Liver (tissue), 9 donors: ENCODE measurements around the gene KCNC2. TPM values are rescaled to one million over a fixed set of nuclear protein-coding genes. Genes with fewer than 3 reads are reported as not detected.

Experiments
- DNase-seq: peaks from one replicate; pipeline ENCODE4 v3.0.0-alpha.2; 2017; ENCODE audit warnings: low spot score
- H3K27ac ChIP-seq, 2 donors: one replicate each; pipeline ENCODE4 v1.7.0; 2013; ENCODE audit warnings: inconsistent platforms in 2 of 2, low read length in 2 of 2, control low read depth in 1 of 2, low read depth in 1 of 2, mild to moderate bottlenecking in 1 of 2
- H3K27me3 ChIP-seq, 4 donors: one replicate each; pipeline versions ENCODE4 v1.6.1 to v1.7.0; 2013; ENCODE audit warnings: low read length in 3 of 4, inconsistent platforms in 1 of 4, mild to moderate bottlenecking in 1 of 4, moderate library complexity in 1 of 4; ENCODE audit not compliant: control insufficient read depth in 4 of 4, insufficient read depth in 4 of 4
- H3K36me3 ChIP-seq, 4 donors: one replicate each; pipeline versions ENCODE4 v1.6.1 to v1.7.0; 2013; ENCODE audit warnings: low read length in 3 of 4, mild to moderate bottlenecking in 3 of 4, low read depth in 1 of 4, moderate library complexity in 1 of 4; ENCODE audit not compliant: control insufficient read depth in 4 of 4, insufficient read depth in 3 of 4
- H3K4me1 ChIP-seq, 4 donors: one replicate each; pipeline versions ENCODE4 v1.6.1 to v1.7.0; 2013; ENCODE audit warnings: low read length in 3 of 4, mild to moderate bottlenecking in 3 of 4, moderate library complexity in 1 of 4; ENCODE audit not compliant: control insufficient read depth in 4 of 4, insufficient read depth in 4 of 4
- H3K4me3 ChIP-seq, 3 donors: one replicate each; pipeline versions ENCODE4 v1.6.1 to v1.7.0; 2013; ENCODE audit warnings: low read length in 3 of 3, control low read depth in 1 of 3, low read depth in 1 of 3, mild to moderate bottlenecking in 1 of 3
- H3K9ac ChIP-seq, 2 donors: one replicate each; pipeline ENCODE4 v1.7.0; 2013; ENCODE audit warnings: low read length in 2 of 2, mild to moderate bottlenecking in 2 of 2, moderate library complexity in 2 of 2, control low read depth in 1 of 2, low read depth in 1 of 2
- H3K9me3 ChIP-seq, 4 donors: one replicate each; pipeline versions ENCODE4 v1.6.1 to v1.7.0; 2013; ENCODE audit warnings: low read length in 3 of 4; ENCODE audit not compliant: control insufficient read depth in 4 of 4
- ATF3 ChIP-seq: IDR thresholded peaks from 2 replicates; pipeline ENCODE4 v1.6.1; 2016; ENCODE audit warnings: antibody characterized with exemption
- CTCF ChIP-seq: fragments of 150-350 bp; IDR thresholded peaks from 2 replicates; pipeline ENCODE4 v1.5.1; 2017; ENCODE audit warnings: improper control_type of control experiment, low read depth, low read length; ENCODE audit not compliant: missing input control
- FOXA1 ChIP-seq: IDR thresholded peaks from 2 replicates; pipeline ENCODE4 v1.6.1; 2016; ENCODE audit warnings: antibody characterized with exemption
- FOXA2 ChIP-seq: IDR thresholded peaks from 2 replicates; pipeline ENCODE4 v1.6.1; 2016; ENCODE audit warnings: antibody characterized with exemption
- GABPA ChIP-seq, 2 donors: IDR thresholded peaks in 1 of 2; conservative IDR thresholded peaks in 1 of 2; 2 replicates each; pipeline ENCODE4 v1.6.1; 2016; ENCODE audit warnings: antibody characterized with exemption in 2 of 2, mild to moderate bottlenecking in 1 of 2, moderate library complexity in 1 of 2
- HNF4A ChIP-seq, 2 donors: conservative IDR thresholded peaks; 2 replicates each; pipeline ENCODE4 v1.6.1; 2016; ENCODE audit warnings: antibody characterized with exemption in 2 of 2, mild to moderate bottlenecking in 2 of 2
- HNF4G ChIP-seq: IDR thresholded peaks from 2 replicates; pipeline ENCODE4 v1.6.1; 2016; ENCODE audit warnings: antibody characterized with exemption
- JUND ChIP-seq, 2 donors: IDR thresholded peaks; 2 replicates each; pipeline ENCODE4 v1.6.1; 2016; ENCODE audit warnings: antibody characterized with exemption in 2 of 2
- NR2F2 ChIP-seq: IDR thresholded peaks from 2 replicates; pipeline ENCODE4 v1.6.1; 2016; ENCODE audit warnings: antibody characterized with exemption
- RAD21 ChIP-seq, 2 donors: IDR thresholded peaks; 2 replicates each; pipeline ENCODE4 v1.6.1; 2016; ENCODE audit warnings: antibody characterized with exemption in 2 of 2, mild to moderate bottlenecking in 2 of 2
- REST ChIP-seq: IDR thresholded peaks from 2 replicates; pipeline ENCODE4 v1.6.1; 2016; ENCODE audit warnings: antibody characterized with exemption, mild to moderate bottlenecking
- RXRA ChIP-seq, 2 donors: IDR thresholded peaks; 2 replicates each; pipeline ENCODE4 v1.6.1; 2017 to 2018; ENCODE audit warnings: antibody characterized with exemption in 2 of 2, mild to moderate bottlenecking in 1 of 2
- SP1 ChIP-seq: IDR thresholded peaks from 2 replicates; pipeline ENCODE4 v1.6.1; 2018; ENCODE audit warnings: antibody characterized with exemption, mild to moderate bottlenecking
- YY1 ChIP-seq: IDR thresholded peaks from 2 replicates; pipeline ENCODE4 v1.6.1; 2016; ENCODE audit warnings: antibody characterized with exemption, mild to moderate bottlenecking
- WGBS: extraction: QIAGEN DNeasy Blood & Tissue Kit; methylation state at CpG from one replicate; pipeline ENCODE4 v1.1.7; 2013; 5-methylcytosine and 5-hydroxymethylcytosine counted together
- polyA plus RNA-seq, 2 donors: library from polyadenylated mRNA; stranded (reverse) in 1 of 2; unstranded in 1 of 2; fragments of 200-250 nt in 1 of 2; fragments of >200 nt in 1 of 2; fragmentation: Nextera tagmentation in 1 of 2; extraction: Ambion mirVana in 1 of 2; gene quantifications; one replicate each; pipeline versions ENCODE4 v1.2.1 to v1.2.3, GENCODE V29; 2013 to 2015
- total RNA-seq, 2 donors: library from RNA; depleted of rRNA; stranded (reverse); fragments of >200 nt; gene quantifications; one replicate each; pipeline ENCODE4 v1.2.3, GENCODE V29; 2014
- donor health status: healthy.
- donor health status: healthy.
- donor health status: healthy.
- donor health status: healthy.
- donor health status: healthy.

Gene KCNC2
- total and polyA plus RNA-seq, 4 donors = under 0.01 to 0.02 TPM; not detected in 2

- TF ChIP-seq CTCF (no peak), HNF4G (no peak), RXRA (IDR thresholded peaks at IDR 0.05) (no peak), JUND (IDR thresholded peaks at IDR 0.05) (no peak)
These were observed 55.3 kb downstream of the KCNC2 start (continued) for GRCh38 chr12:75154388-75154787.

GRCh38 chr12:75139196-75139595 lies 70.4 kb downstream of the KCNC2 start:
- WGBS = 73% methylated on average over 5 of the region's 5 CpGs
- H3K9me3 ChIP-seq = no peaks in the 10 kb centered on the region
- H3K27me3 ChIP-seq = no peaks in the 10 kb centered on the region
- no peak for DNase-seq
- no peak overlapping the region for H3K27ac ChIP-seq
- H3K36me3 ChIP-seq = no peaks in the 10 kb centered on the region
- H3K4me1 ChIP-seq = no peaks in the 10 kb centered on the region
- no peak overlapping the region for H3K4me3 ChIP-seq
- no peak overlapping the region for H3K9ac ChIP-seq
- TF ChIP-seq FOXA1 (no peak), CTCF (no peak), SP1 (no peak), ATF3 (no peak), REST (no peak), HNF4A (conservative IDR thresholded peaks at IDR 0.05) (no peak), RAD21 (IDR thresholded peaks at IDR 0.05) (no peak), HNF4G (no peak), RXRA (IDR thresholded peaks at IDR 0.05) (no peak), JUND (IDR thresholded peaks at IDR 0.05) (no peak), NR2F2 (no peak), YY1 (no peak)

- no peaks in the 10 kb centered on the region for H3K9me3 ChIP-seq
- TF ChIP-seq GABPA (IDR thresholded peaks at IDR 0.05 in 1 of 2, conservative IDR thresholded peaks at IDR 0.05 in 1 of 2) = no peak
- no peak for TF ChIP-seq FOXA2
- no peak for TF ChIP-seq NR2F2
- TF ChIP-seq ATF3 = no peak
- TF ChIP-seq YY1 = no peak
- H3K4me1 ChIP-seq = no peaks in the 10 kb centered on the region
- H3K27ac ChIP-seq = no peak overlapping the region
- no peak overlapping the region for H3K9ac ChIP-seq
- H3K27me3 ChIP-seq = no peaks in the 10 kb centered on the region
- no peak overlapping the region for H3K4me3 ChIP-seq
- no peak for DNase-seq
- no peaks in the 10 kb centered on the region for H3K36me3 ChIP-seq
These were observed 71.7 kb downstream of the KCNC2 start for GRCh38 chr12:75137896-75138295.
